PC-9 (cell line): ENCODE measurements around the gene PAM16.

Source experiments
- CTCF ChIP-seq: fragments of 200-600 bp; sonication (generic); conservative IDR thresholded peaks from 2 replicates; pipeline ENCODE4 v1.6.1; 2017; ENCODE audit warnings: mixed run types, antibody characterized with exemption, mild to moderate bottlenecking, moderate library complexity
- EZH2 ChIP-seq: fragments of 200-600 bp; sonication (generic); IDR thresholded peaks from 2 replicates; pipeline ENCODE4 v1.8.0; 2017; ENCODE audit warnings: antibody characterized with exemption, low read depth

- TF ChIP-seq CTCF (no peak), EZH2 (no peak)
Observed at GRCh38 chr16:4384509-4384942, 33.4 kb upstream of the PAM16 start.
